ENCODE data around the gene DNAJB6.

DNA sequence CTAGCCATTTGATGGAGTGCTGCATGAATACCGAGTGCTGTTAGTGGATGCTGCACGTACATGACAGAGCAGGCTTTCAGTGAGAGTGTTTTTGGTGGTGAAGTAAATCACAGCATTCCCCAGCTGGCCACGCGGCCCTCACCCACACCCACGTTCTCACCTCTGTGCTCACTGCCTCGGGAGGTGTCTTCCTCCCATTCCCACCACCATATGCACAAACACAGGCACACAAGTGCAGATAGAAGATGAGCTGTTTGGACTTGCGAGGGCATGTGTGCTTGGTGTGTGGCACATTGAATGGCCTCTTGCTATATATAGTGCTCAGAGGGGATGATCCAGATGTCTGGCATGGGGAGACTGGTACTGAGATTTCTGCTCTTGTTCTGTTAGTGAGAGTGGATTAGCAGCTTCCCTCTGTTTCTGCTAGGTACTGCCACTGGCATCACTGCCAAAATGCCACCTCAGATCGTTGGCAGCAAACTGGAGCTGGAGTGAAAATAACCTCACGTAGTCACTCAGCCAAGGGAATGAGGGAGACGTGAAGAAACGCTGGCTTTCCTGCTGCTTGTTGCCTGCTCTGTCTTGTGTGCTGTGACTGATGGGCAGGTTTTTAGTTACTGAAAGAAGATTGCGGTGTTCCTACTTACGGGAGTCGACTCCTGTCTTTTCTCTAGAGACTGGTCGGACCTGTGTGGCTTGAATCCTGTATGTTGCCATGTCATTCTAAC lies 19.1 kb downstream of the DNAJB6 start:
- no peak for TF ChIP-seq CTCF (IDR thresholded peaks at IDR 0.05; ENCODE audit: low read depth, low read length)
- no peak for TF ChIP-seq EZH2phosphoT487 (IDR thresholded peaks at IDR 0.05; ENCODE audit: low read depth)
